Adrenal gland (tissue), 12 donors: Measurements from ENCODE around the gene GNG2. TPM values are rescaled to one million over a fixed set of nuclear protein-coding genes. Genes with fewer than 3 reads are reported as not detected.
A peak's percentile ranks its signal among the peaks of the same experiment; 100 is the strongest.

Experiments
- DNase-seq, 7 donors: peaks; one replicate each; pipeline ENCODE4 v3.0.0-alpha.2; 2019 to 2020
- H3K27ac ChIP-seq, 5 donors: fragments of 200-600 bp; sonication (generic) in 4 of 5; 1 replicate in 3 of 5; 2 replicates in 2 of 5; pipeline versions ENCODE4 v1.5.1 to v1.8.0; 2016 to 2020; ENCODE audit warnings: mild to moderate bottlenecking in 1 of 5
- H3K27me3 ChIP-seq: fragments of 200-600 bp; 2 replicates; pipeline ENCODE4 v1.8.0; 2021
- H3K36me3 ChIP-seq, 2 donors: fragments of 200-600 bp; replicated peaks in 1 of 2; 1 replicate in 1 of 2; 2 replicates in 1 of 2; pipeline versions ENCODE4 v1.5.1 to v1.8.0; 2018 to 2022
- H3K4me1 ChIP-seq, 2 donors: fragments of 200-600 bp; replicated peaks in 1 of 2; 1 replicate in 1 of 2; 2 replicates in 1 of 2; pipeline versions ENCODE4 v1.5.1 to v1.8.0; 2018 to 2021
- H3K4me3 ChIP-seq, 4 donors: fragments of 200-600 bp; sonication (generic) in 3 of 4; one replicate each; pipeline ENCODE4 v1.5.1; 2016 to 2018
- H3K9me3 ChIP-seq, 3 donors: fragments of 200-600 bp; sonication (generic) in 1 of 3; replicated peaks in 1 of 3; 1 replicate in 2 of 3; 2 replicates in 1 of 3; pipeline versions ENCODE4 v1.5.1 to v1.8.0; 2016 to 2021
- POLR2A ChIP-seq, 2 donors: fragments of 450-650 bp; IDR thresholded peaks; one replicate each; pipeline ENCODE4 v1.6.1; 2017; ENCODE audit warnings: antibody characterized with exemption in 2 of 2, mild to moderate bottlenecking in 2 of 2, moderate library complexity in 1 of 2
- WGBS, 4 donors: extraction: QIAGEN DNeasy Blood & Tissue Kit in 2 of 4; methylation state at CpG; one replicate each; pipeline versions ENCODE4 v1.1.5 to v1.1.7; 2013 to 2017; 5-methylcytosine and 5-hydroxymethylcytosine counted together
- intact Hi-C, 2 donors: fragments of 100-400 bp; cut with DNase I; formaldehyde crosslinking; loops; one replicate each; pipeline versions ENCODE4 v1.14.1 to v1.15.0; 2022 to 2023
- polyA plus RNA-seq, 3 donors: library from polyadenylated mRNA; stranded (reverse); fragments of 200-250 nt in 2 of 3; fragments of 350-450 nt in 1 of 3; fragmentation: Illumina TruSeq in 1 of 3; extraction: RNeasy Lipid Tissue Mini Kit (QIAGEN cat#74804) in 1 of 3; gene quantifications; one replicate each; pipeline ENCODE4 v1.2.3, GENCODE V29; 2013 to 2014
- total RNA-seq, 9 donors: library from RNA; depleted of rRNA in 4 of 9; stranded (reverse); fragments of >200 nt in 4 of 9; fragments of 120-200 nt in 1 of 9; fragmentation: NEBNext Ultra II Directional in 1 of 9; extraction: Animal tissue kit (Norgen Biotek cat#: 25700) in 1 of 9; gene quantifications; one replicate each; pipeline versions ENCODE4 v1.1.0 to v1.2.4, GENCODE V29; 2013 to 2023
- TF ChIP-seq, protein P1 (sequence below), 6 experiments: fragments of 450-650 bp in 4 of 6; fragments of 200-600 bp in 2 of 6; sonication (generic) in 1 of 6; IDR thresholded peaks; 1 replicate in 5 of 6; 2 replicates in 1 of 6; pipeline versions ENCODE4 v1.5.1 to v1.8.0; 2016 to 2021; ENCODE audit warnings: antibody characterized with exemption in 6 of 6, mild to moderate bottlenecking in 2 of 6, moderate library complexity in 1 of 6
- donor health status: healthy with polysubstance abuse.
- donor health status: Bipolar disorder and iron deficiency.
- donor health status: DM: yes; HTN: yes; CAD: no.
- donor health status: DM: no; HTN: no; CAD: no.
- donor health status: DM: no; HTN: no; CAD: no.
- donor health status: DM: yes; HTN: yes; CAD: no.

Gene GNG2
- total and polyA plus RNA-seq, 12 donors: 6.7 to 61.4 (median 20.7) TPM

DNA sequence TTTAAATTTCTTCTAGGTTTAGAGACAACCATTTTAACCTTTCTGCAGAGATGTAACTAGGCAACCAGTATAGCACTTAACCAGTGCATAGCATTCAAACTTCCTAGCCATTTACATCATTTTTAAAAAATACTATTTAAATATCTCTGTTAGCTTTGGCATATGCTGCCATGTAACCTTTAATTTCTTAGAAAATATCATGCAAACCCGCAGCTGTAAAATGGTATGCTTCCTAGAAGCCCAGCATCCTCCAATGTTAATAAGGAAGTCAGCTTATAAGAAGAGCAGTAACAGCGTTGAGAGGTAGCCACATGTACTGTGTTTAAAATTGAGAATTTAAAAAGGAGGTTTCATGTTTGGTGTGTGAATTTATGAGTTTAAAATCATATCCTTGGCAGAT is 22.8 kb downstream of the GNG2 start:
- Histone ChIP-seq H3K27me3 (no peaks in the 10 kb centered on the region), H3K27ac (no peak overlapping the region), H3K36me3 (no peaks in the 10 kb centered on the region), H3K4me1 (peaks cover 0 to 33% of the 10 kb centered on the region in 2 donors), H3K9me3 (no peaks in the 10 kb centered on the region), H3K4me3 (no peak overlapping the region)
- intact Hi-C loops: no loop called here
- TF ChIP-seq, protein P1, sequence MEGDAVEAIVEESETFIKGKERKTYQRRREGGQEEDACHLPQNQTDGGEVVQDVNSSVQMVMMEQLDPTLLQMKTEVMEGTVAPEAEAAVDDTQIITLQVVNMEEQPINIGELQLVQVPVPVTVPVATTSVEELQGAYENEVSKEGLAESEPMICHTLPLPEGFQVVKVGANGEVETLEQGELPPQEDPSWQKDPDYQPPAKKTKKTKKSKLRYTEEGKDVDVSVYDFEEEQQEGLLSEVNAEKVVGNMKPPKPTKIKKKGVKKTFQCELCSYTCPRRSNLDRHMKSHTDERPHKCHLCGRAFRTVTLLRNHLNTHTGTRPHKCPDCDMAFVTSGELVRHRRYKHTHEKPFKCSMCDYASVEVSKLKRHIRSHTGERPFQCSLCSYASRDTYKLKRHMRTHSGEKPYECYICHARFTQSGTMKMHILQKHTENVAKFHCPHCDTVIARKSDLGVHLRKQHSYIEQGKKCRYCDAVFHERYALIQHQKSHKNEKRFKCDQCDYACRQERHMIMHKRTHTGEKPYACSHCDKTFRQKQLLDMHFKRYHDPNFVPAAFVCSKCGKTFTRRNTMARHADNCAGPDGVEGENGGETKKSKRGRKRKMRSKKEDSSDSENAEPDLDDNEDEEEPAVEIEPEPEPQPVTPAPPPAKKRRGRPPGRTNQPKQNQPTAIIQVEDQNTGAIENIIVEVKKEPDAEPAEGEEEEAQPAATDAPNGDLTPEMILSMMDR (IDR thresholded peaks at IDR 0.05): no peak
- no peak for TF ChIP-seq POLR2A (IDR thresholded peaks at IDR 0.05)
- WGBS, 4 donors: 78 to 83% (median 82%) methylated on average over 2 of the region's 2 CpGs
- no peak for DNase-seq

DNA sequence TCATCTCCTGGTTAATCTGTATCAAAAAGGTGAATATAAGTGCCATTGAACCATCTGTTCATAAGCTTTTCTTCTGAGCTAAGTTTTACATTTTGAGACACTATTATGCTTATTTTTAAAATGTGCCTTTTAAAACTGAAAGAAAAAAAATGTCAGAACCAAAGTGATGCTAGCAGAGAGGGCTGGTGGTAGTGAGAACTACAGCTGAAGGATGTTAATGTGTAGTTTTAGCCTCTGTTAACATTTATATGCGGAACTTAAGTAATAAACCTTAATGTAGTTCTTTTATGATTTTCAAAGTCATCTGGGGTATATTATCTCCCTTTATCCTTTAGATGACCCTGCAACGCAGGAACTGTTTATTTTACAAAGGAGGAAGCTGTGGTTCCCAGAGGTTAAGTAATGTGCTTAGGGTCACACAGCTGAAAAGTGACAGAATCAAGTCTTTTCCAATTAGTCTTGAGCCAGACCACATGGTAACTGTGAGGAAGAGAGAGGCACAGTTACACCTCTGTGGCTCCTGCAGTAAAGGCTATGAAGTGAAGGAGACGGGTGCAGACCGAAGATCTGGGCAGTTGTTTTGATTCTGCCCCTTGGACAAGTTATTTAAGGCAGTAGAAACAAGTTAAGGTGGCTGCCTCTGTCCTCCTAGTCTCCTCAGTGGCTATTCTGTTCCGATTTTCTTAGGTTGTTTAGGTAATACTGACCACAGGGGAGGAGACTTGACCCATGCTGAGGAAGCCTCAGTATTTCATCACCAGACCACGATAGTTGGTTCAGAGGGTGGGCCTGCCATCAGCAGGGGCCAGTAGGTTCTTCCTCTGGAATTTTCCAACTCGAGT is 23.9 kb downstream of the GNG2 start:
- H3K4me1 ChIP-seq: peaks cover 0 to 31% of the 10 kb centered on the region in 2 donors
- WGBS, 4 donors: 51 to 56% (median 54%) methylated on average over 7 of the region's 7 CpGs
- no peak overlapping the region for H3K27ac ChIP-seq
- intact Hi-C loops: no loop called here
- H3K36me3 ChIP-seq: no peaks in the 10 kb centered on the region
- no peak overlapping the region for H3K4me3 ChIP-seq
- DNase-seq: peak in 1 of 7 donors; percentile 20
- H3K27me3 ChIP-seq: no peaks in the 10 kb centered on the region
- no peak for TF ChIP-seq POLR2A (IDR thresholded peaks at IDR 0.05)
- TF ChIP-seq, protein P1 (IDR thresholded peaks at IDR 0.05): no peak
- H3K9me3 ChIP-seq: no peaks in the 10 kb centered on the region

DNA sequence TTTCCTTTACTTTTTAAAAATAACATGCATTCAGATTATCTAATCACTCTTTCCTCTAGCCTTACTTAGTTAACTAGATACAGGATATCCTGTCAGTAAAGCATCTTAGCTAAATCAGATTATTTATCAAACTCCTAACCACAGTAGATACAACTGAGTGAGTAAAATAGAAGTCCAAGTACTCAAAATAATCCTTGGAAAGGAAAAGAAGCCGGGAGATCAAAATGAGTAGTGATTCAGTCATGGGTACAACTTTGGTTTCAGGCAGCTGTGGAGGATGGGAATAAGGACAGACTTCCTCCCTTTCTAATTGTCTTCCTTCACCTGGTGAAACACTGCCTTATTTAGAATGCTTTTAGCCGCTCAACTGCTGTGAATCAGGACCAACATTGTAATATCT is 29.4 kb downstream of the GNG2 start:
- TF ChIP-seq POLR2A (IDR thresholded peaks at IDR 0.05): no peak
- TF ChIP-seq, protein P1 (IDR thresholded peaks at IDR 0.05): no peak
- no peak overlapping the region for H3K4me3 ChIP-seq
- H3K36me3 ChIP-seq: no peaks in the 10 kb centered on the region
- H3K4me1 ChIP-seq: peaks cover 0 to 10% of the 10 kb centered on the region in 2 donors
- no peaks in the 10 kb centered on the region for H3K9me3 ChIP-seq
- no peaks in the 10 kb centered on the region for H3K27me3 ChIP-seq
- H3K27ac ChIP-seq: no peak overlapping the region
- intact Hi-C loops: no loop called here
- WGBS, 4 donors: 54 to 68% (median 64%) methylated on average over 2 of the region's 2 CpGs
- DNase-seq: no peak

DNA sequence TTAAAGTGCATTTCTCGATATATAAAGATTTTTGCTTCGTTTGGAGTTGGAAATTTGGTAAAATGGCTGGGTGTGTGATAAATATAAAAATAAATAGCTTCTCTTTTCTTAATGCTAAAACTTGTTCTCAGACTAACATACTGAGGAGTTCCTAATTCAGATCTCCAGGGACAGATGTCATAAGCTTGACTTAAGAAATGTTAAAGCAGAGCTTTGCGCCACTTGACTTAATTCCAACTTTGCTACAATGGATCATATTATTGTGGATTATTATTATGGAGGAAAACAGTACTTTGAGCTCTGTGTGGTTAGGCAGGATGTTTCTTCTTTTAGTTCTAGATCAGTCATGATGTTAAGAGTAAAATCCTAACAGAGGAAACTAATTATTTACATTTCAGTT is 33.8 kb downstream of the GNG2 start:
- Histone ChIP-seq H3K36me3 (no peaks in the 10 kb centered on the region), H3K9me3 (no peaks in the 10 kb centered on the region), H3K27me3 (no peaks in the 10 kb centered on the region), H3K27ac (no peak overlapping the region), H3K4me1 (peaks cover 0 to 10% of the 10 kb centered on the region in 2 donors), H3K4me3 (no peak overlapping the region)
- WGBS, 4 donors: 86 to 94% (median 90%) methylated on average over 3 of the region's 3 CpGs
- intact Hi-C loops: no loop called here
- TF ChIP-seq, protein P1 (IDR thresholded peaks at IDR 0.05): no peak
- TF ChIP-seq POLR2A (IDR thresholded peaks at IDR 0.05): no peak
- DNase-seq: no peak
